Measurements from ENCODE around the gene ZNF618. TPM values are rescaled to one million over a fixed set of nuclear protein-coding genes. Genes with fewer than 3 reads are reported as not detected.
A peak's percentile ranks its signal among the peaks of the same experiment; 100 is the strongest.

The ZNF618 gene
- total RNA-seq, 2 experiments from 2014 or later: 0.27 to 0.70 TPM

DNA sequence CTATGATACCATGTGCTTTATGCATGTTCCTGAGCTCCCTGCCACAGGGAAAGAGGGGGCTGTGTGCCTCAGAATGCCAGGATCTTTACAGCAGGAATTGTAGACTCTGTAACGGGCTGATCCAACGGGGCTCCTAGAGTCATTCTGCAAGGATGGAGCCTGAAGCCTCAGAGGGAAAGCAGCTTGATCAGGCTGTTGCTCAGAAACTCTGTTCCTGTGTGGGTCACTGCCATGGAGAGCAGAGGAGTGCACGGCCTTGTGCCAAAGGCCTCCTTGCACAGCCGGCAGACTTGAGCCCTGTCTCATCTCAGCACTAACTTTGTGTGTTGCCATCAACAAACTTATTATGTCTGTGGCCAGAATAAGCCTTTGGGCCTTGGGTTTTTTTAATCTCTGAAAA is 150.2 kb downstream of the ZNF618 start:
- Mint-ChIP-seq H3K27ac (no peak overlapping the region), H3K4me1 (no peaks in the 10 kb centered on the region), H3K9me3 (peaks cover 22% of the 10 kb centered on the region), H3K4me3 (no peak overlapping the region), H3K36me3 (peaks cover 6% of the 10 kb centered on the region), H3K27me3 (no peaks in the 10 kb centered on the region)
- DNase-seq: no peak

DNA sequence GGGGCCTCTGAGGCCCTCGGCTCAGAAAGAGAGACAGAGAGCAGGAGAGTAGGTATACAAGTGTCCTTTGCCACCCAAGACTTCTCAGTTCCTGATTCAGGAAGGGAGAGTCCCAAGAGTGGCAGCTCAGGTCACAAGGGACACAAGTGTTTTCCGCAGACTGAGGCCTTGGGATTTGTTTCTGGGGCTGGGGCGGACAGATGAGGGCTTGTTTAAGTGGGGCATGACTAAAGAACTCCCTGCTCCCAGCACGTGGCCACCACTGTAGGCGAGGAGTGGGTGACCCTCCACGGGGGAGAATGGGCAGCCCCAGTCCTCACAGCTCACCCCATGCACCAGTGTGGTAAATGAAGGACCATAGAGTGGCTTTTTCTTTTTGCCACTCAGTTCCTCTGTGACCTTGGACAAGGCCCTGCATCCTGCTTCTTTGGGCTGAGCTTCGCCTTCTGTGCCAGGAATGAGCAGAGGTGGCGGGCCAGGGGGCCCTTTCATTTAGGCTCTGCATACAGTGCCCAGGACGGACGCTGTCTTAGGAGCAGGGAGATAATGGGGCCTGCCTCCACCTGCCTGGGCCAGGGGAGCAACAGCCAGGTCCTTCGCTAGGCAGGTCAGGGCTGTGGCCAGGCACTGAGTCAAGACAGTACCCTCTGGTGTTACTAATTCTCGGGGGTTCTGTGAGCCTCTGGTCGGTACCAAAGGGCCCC is 151.2 kb downstream of the ZNF618 start:
- Mint-ChIP-seq H3K4me1 (no peaks in the 10 kb centered on the region), H3K27ac (no peak overlapping the region), H3K36me3 (peaks cover 6% of the 10 kb centered on the region), H3K4me3 (no peak overlapping the region), H3K9me3 (peaks cover 22% of the 10 kb centered on the region), H3K27me3 (no peaks in the 10 kb centered on the region)
- DNase-seq: no peak

DNA sequence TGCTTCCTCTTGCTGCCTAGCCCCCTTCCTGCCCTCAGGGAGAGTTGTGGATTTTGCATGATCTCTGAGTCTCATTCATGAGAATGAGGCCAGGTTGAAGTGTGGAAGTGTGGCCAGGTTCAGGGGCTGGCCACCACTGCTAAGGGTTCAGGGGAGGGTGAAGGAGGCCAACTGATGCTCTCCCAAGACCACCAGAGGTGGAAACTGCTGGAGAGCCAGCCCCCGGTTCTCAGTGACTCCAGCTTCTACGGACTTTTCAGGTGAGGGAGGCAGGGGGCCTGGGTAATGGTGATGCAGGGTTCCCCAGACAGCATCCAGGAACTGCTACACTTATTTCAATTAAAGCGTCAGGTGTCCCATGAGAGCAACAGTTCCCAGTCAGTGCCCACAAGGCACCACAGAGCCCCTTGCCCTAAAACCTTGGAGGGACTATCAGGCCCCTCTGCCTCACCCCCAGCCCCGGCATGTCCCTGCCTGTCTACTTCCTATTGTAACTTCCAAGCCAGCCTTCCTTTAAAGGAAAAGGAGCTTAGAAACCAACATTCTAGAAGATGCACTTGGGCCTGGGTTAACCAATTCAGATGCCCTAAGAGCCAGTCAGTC is 151.9 kb downstream of the ZNF618 start:
- Mint-ChIP-seq H3K9me3 (peaks cover 17% of the 10 kb centered on the region), H3K4me1 (no peaks in the 10 kb centered on the region), H3K36me3 (peaks cover 6% of the 10 kb centered on the region), H3K27me3 (no peaks in the 10 kb centered on the region), H3K4me3 (no peak overlapping the region), H3K27ac (no peak overlapping the region)
- no peak for DNase-seq

DNA sequence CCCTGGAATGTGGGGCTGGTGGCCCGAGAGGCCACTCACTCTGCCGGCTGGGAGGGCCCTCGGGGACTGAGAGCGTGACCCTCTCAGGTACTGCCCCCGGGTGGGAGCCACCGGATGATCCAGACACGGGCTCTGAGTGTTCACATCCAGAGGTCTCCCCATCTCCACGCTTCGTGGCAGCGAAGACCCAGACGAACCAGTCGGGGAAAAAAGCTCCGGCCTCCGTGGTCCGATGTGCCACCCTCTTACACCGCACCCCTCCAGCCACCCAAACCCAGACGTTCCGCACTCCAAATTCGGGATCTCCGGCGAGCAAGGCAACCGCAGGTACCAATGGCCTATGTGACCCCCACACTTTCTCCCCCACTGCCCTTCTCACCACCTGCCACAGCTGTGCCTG is 152.5 kb downstream of the ZNF618 start:
- Mint-ChIP-seq H3K36me3 (peaks cover 6% of the 10 kb centered on the region), H3K9me3 (peaks cover 12% of the 10 kb centered on the region), H3K4me3 (no peak overlapping the region), H3K4me1 (no peaks in the 10 kb centered on the region), H3K27me3 (no peaks in the 10 kb centered on the region), H3K27ac (no peak overlapping the region)
- no peak for DNase-seq

DNA sequence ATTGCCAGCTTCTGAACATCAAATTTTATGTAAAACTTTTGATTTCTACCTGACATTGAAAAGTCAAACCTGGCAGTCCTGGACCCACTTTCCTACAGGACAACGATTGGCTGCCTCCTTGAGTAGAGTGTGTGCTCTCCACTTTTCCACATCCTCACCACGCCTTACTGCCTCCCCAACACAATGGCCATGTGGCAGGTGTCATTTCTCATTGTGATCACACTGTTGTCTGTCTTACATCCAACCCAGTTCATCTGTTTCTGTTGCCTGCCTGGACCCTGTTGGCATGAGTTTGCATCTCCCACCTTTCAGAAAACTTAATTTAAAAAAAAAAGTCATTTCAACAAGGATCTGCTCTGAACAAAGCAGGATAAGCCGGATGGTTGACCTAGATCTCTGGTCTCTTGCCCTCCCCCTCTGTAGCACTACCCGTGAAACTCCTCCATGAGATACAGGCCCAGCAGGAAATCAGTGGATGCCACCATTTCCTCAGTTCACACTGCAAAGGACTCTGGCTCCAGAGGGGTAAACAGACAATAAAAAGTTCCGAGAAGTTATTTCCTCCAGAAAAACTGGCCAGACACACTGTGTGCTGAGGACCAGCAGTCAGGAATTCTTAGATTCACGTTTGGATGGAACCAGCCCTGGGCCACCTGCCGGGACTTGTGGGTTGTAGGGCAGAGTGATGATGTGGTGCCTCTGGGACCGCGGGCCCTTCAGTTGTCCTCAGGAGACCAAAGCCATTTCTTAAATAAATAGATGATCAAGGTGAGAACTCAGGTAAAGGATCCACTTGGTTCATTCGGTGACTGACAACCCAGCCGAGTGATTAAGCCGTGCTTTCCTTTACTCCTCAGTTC is 153.4 kb downstream of the ZNF618 start:
- no peaks in the 10 kb centered on the region for H3K4me1 Mint-ChIP-seq
- H3K36me3 Mint-ChIP-seq: peaks cover 6% of the 10 kb centered on the region
- no peak overlapping the region for H3K27ac Mint-ChIP-seq
- no peak overlapping the region for H3K4me3 Mint-ChIP-seq
- H3K9me3 Mint-ChIP-seq: peaks cover 6% of the 10 kb centered on the region
- no peak for DNase-seq
- no peaks in the 10 kb centered on the region for H3K27me3 Mint-ChIP-seq

DNA sequence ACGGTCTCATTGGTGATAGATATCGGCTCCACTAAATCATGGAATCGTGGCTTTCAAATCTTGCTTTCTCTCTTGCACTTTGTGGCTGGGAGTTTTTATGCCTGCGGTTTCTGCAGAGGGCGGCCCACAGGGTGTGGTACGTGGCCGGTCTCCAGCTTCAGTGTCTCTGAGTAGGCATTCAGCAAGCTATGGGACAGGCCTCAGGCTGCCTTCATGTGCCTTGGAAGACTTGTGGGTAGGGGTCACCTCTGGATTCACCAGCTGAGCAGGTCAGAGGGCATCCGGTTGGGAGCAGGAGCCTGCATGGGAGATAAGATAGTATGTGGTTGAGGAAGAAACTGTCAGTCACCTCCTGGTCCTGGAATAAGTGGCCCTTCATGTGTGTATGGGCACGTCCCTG is 154.3 kb downstream of the ZNF618 start:
- Mint-ChIP-seq H3K4me1 (no peaks in the 10 kb centered on the region), H3K27ac (no peak overlapping the region), H3K9me3 (no peaks in the 10 kb centered on the region), H3K27me3 (no peaks in the 10 kb centered on the region), H3K4me3 (no peak overlapping the region), H3K36me3 (no peaks in the 10 kb centered on the region)
- no peak for DNase-seq

DNA sequence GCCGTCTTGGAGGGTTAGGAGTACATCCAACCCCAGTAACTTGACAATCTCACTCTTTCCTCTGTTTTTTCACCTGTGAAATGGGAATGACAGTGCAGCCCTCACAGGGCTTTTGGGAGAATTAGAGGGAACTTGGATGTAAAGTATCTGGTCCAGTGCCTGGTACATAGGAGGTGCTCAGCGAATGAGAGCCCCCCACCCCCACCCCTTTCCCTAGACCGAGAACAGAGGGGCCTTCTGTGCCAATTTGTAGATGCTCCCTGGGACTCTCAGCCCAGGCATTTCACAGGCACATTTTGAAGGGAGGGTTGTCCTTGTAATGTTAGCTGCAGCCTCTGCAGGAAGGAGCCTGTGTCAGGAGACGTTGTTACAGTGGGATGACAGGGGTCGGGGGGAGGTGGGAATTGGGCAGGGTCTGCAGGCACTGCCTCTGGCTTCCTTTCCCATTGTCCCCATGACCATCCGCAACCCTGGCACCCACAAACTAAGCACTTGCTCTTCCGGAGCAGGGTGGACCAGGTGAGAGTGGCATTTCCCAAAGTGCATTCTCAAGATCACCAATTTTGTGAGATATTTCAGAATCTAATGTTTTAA is 155.0 kb downstream of the ZNF618 start:
- Mint-ChIP-seq H3K4me3 (no peak overlapping the region), H3K4me1 (no peaks in the 10 kb centered on the region), H3K36me3 (no peaks in the 10 kb centered on the region), H3K27me3 (no peaks in the 10 kb centered on the region), H3K9me3 (no peaks in the 10 kb centered on the region), H3K27ac (no peak overlapping the region)
- DNase-seq: no peak

DNA sequence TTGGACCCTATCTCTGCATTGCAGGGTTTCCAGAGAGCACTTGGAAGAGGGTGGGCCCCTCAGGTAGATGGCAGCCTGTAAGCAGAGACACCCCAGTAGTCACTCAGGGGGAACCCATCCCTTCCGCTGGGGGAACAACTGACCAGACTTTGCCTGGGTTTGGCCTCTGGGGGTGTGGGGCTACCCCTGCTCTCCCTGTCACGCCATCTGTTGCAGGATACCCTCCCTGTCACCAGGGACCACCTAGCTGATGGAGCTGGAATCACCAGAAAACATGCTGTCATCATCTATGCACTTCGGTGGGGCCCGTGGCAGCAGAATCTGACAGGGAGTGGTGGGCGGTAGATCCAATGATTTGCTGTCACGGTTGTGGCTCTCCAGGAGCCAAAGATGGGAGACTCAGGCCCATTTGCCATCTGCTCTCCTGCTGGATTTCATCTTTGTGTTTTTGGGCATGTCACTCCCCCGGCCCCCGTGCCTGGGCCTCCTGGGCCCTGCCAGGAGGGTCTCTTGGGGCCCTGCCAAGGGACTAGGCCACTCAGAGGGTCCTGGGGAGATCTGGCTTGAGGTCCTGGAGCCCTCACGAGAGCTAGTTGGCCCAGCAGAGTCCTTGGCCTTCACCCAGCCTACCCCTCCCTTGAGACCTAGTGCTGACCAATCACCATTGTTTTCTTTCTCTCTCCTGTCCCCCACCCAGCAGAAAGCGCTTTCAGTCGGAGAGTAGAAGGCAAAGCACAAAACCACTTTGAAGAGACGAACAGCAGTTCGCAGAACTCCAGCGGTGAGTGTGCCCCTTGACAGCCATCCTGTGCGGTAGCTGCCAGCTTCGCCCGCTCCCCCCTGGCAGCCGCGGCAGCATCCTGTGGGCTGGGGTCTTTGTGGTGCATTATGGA is 156.1 kb downstream of the ZNF618 start:
- Mint-ChIP-seq H3K36me3 (no peaks in the 10 kb centered on the region), H3K4me3 (no peak overlapping the region), H3K27ac (no peak overlapping the region), H3K9me3 (no peaks in the 10 kb centered on the region), H3K27me3 (no peaks in the 10 kb centered on the region), H3K4me1 (no peaks in the 10 kb centered on the region)
- DNase-seq: no peak

DNA sequence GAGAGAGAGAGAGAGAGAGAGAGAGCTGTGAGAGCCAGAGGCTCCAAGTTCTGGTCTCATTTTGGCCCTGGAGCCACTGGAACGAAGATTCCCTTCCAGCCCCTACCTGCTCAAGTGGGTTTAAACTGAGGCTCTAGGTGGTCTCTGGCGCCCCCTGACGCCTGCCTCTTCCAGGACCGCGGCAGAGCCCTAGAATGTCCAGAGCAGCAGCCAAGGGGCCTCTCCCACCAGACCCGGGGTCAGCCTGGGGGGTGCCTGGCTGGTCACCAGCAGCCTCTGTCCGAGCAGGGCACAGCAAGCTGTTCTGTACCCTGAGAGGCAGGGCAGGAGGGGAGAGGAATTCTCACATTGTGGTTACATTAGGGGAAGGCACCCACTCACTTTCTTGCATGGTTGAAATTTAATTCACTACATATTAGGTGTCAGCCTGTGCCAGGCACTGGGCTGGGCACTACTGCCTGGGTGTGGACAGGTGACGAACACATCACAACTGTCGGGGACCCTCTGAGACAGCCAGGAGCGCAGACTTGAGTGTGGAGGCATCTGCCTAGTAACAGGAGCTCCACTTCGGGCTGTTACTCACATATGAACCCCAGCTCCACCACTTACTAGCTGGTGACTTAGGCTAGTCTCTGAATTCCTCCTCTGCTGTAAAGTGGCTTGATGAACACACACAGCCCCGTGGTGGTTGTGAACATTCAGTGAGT is 157.4 kb downstream of the ZNF618 start:
- no peaks in the 10 kb centered on the region for H3K27me3 Mint-ChIP-seq
- H3K9me3 Mint-ChIP-seq: no peaks in the 10 kb centered on the region
- H3K4me3 Mint-ChIP-seq: no peak overlapping the region
- no peak overlapping the region for H3K27ac Mint-ChIP-seq
- H3K4me1 Mint-ChIP-seq: no peaks in the 10 kb centered on the region
- no peaks in the 10 kb centered on the region for H3K36me3 Mint-ChIP-seq
- DNase-seq: peak; percentile 8

DNA sequence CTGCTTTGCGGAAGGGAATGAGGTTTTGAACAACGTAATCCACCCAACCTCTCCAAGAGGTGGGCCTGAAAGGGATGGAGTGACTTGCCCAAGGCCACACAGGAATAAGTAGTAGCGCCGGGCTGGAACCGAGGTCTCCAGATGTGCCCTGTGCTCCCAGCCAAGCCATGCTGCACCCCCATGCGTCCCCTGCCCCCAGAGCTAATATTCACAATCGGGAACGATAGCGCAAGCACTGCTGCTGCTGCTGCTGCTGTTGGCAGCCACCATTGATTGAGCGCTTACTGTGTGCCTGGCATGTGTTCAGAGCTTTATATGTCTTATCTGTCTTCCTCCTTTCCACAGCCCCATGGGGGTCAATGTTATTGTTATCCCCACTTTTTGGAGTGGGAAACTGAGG is 158.1 kb downstream of the ZNF618 start:
- H3K9me3 Mint-ChIP-seq: no peaks in the 10 kb centered on the region
- no peak overlapping the region for H3K4me3 Mint-ChIP-seq
- H3K36me3 Mint-ChIP-seq: no peaks in the 10 kb centered on the region
- H3K27me3 Mint-ChIP-seq: no peaks in the 10 kb centered on the region
- H3K4me1 Mint-ChIP-seq: no peaks in the 10 kb centered on the region
- no peak overlapping the region for H3K27ac Mint-ChIP-seq
- no peak for DNase-seq

DNA sequence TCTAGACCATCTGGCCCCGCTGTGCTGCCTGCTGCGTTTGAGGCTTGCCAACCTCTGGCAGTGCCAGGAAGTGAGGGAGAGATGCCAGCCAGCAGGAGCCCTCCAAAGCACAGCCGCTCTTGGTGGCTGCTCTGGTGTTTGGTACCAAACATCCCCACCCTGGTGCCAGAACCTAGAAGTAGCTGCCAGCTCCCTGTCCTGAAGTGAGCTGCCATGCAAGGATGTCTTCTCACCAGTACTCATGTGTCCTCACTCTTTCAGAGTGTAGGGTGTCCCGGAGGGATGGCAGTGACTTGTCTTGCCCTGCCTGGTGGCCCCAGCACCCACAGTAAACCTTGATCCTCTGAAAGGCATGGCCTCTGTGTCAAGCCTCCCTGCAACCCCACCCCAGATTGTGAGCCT is 158.6 kb downstream of the ZNF618 start:
- no peaks in the 10 kb centered on the region for H3K27me3 Mint-ChIP-seq
- H3K4me3 Mint-ChIP-seq: no peak overlapping the region
- H3K36me3 Mint-ChIP-seq: no peaks in the 10 kb centered on the region
- no peaks in the 10 kb centered on the region for H3K9me3 Mint-ChIP-seq
- H3K4me1 Mint-ChIP-seq: no peaks in the 10 kb centered on the region
- DNase-seq: no peak
- no peak overlapping the region for H3K27ac Mint-ChIP-seq

DNA sequence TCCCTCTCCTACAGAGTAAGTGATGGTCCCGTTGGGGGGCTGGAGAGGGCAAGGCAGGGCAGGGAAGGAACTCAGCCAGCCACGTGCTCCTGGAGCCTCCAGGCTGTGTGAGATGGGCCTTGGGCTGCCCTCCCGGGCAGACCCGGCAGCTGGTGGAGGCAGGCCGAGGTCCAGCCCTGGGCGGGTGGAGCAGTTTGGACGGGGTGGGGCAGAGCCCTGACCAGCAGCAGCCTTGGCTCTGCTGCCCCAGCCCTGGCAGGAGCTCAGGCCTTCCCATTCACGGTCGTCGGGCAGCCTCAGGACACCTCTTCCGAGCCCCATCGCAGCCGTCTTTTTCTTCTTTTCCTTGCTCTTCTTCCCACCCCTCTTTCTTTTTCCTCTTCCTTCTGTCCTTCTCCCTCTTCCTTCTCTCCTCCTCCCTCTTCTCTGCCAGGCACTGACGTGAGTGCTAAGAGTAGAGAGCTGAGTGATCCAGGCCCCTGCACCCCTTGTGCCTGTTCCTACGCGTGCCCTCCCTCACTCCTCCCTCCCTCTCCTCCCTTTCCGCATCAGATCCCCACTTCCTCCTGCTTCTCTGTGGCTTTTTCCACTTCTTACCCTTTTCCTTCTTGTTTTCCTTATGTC is 159.2 kb downstream of the ZNF618 start:
- Mint-ChIP-seq H3K27me3 (no peaks in the 10 kb centered on the region), H3K9me3 (no peaks in the 10 kb centered on the region), H3K4me1 (no peaks in the 10 kb centered on the region), H3K4me3 (no peak overlapping the region), H3K27ac (no peak overlapping the region), H3K36me3 (no peaks in the 10 kb centered on the region)
- DNase-seq: no peak

DNA sequence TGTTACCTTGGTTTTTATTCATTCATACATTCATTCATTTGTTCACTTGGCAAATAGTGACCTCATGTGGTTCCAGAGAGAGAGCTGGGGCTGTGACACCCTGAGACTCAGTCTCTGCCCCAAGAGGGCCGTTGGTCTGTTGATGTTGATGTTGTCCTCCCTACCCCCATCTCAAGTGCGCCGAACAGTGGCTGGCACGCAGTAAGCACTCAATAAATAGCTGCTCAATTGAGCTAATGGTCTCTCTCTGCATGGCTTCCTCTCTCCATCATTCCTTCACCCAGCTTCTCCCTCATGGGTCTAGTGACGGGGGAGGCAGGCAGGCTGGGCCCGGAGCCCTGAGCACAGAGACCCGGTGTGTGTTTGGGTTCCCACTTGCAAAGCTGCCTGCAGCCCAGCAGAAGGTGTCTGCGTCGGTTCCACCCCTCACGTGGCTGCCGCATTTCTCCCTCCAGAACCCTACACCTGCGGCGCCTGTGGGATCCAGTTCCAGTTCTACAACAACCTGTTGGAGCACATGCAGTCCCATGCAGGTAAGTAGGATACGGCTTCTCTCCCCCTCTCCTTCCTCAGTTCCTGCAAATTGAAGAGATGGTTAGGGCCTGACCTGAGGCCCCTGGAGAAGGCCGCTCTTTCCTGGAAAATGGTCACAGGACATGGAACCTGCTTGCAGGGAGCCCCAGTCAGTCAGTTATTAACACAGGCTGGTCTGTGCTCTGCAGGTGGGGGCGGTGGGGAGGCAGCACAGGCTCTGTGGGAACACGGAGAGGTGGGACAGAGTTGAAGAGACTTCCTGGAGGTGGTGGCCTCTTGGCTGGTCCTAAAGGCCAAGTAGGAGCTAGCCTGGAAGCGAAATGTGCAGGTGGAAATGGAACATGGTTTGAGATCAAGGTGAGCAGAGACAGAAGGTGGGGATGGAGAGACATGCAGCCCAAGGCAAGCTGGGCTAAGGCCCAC is 160.0 kb downstream of the ZNF618 start:
- H3K36me3 Mint-ChIP-seq: no peaks in the 10 kb centered on the region
- no peaks in the 10 kb centered on the region for H3K9me3 Mint-ChIP-seq
- H3K4me3 Mint-ChIP-seq: no peak overlapping the region
- DNase-seq: no peak
- no peaks in the 10 kb centered on the region for H3K27me3 Mint-ChIP-seq
- no peak overlapping the region for H3K27ac Mint-ChIP-seq
- no peaks in the 10 kb centered on the region for H3K4me1 Mint-ChIP-seq
